GM12875 (cell line): ENCODE results near the gene WIPF3.

Experiments
- H3K4me3 ChIP-seq: one replicate; pipeline ENCODE4 v1.5.1; 2011; ENCODE audit warnings: low read depth, low read length, control low read depth
- CTCF ChIP-seq: IDR thresholded peaks from 2 replicates; pipeline ENCODE4 v1.5.1; 2011; ENCODE audit warnings: low read depth, mild to moderate bottlenecking, control low read depth, inconsistent platforms, low read length, moderate library complexity, borderline replicate concordance; ENCODE audit not compliant: insufficient read depth

WIPF3 gene

GRCh38 chr7:29965030-29965429, 158.7 kb downstream of the WIPF3 start:
- no peak overlapping the region for H3K4me3 ChIP-seq
- TF ChIP-seq CTCF = no peak
